HepG2 (cell line): ENCODE data around the gene TXNRD2. TPM values are rescaled to one million over a fixed set of nuclear protein-coding genes. Genes with fewer than 3 reads are reported as not detected.

Source experiments
- ATF7 ChIP-seq, 2 experiments: fragments of 450-650 bp in 1 of 2; sonication (generic) in 1 of 2; formaldehyde crosslinking in 1 of 2; IDR thresholded peaks; 2 replicates each; pipeline versions ENCODE4 v1.4.0 to v1.6.1; 2016 to 2020; ENCODE audit warnings: antibody characterized with exemption in 1 of 2, mild to moderate bottlenecking in 1 of 2, missing genetic modification reagents in 1 of 2
- FOXA3 ChIP-seq: IDR thresholded peaks from 2 replicates; pipeline ENCODE4 v1.6.1; 2016; ENCODE audit warnings: missing genetic modification reagents, missing compliant biosample characterization
- GABPA ChIP-seq, 2 experiments: IDR thresholded peaks; 2 replicates each; pipeline ENCODE4 v1.6.1; 2011 to 2016; ENCODE audit warnings: low read depth in 2 of 2, low read length in 1 of 2, missing biosample characterization in 1 of 2, missing genetic modification characterization in 1 of 2
- GLI4 ChIP-seq: sonication (generic); formaldehyde crosslinking; IDR thresholded peaks from 2 replicates; pipeline ENCODE4 v1.5.1; 2020; ENCODE audit warnings: missing genetic modification reagents, mild to moderate bottlenecking, moderate library complexity, borderline replicate concordance
- IKZF1 ChIP-seq: fragments of 450-650 bp; IDR thresholded peaks from 2 replicates; pipeline ENCODE4 v1.7.1; 2016
- MEIS2 ChIP-seq: sonication (generic); formaldehyde crosslinking; IDR thresholded peaks from 2 replicates; pipeline ENCODE4 v1.9.0; 2021; ENCODE audit warnings: mild to moderate bottlenecking, missing genetic modification reagents
- MTF2 ChIP-seq: sonication (generic); formaldehyde crosslinking; IDR thresholded peaks from 2 replicates; pipeline ENCODE4 v1.5.0; 2020; ENCODE audit warnings: missing genetic modification reagents, borderline replicate concordance
- NFIC ChIP-seq: IDR thresholded peaks from 2 replicates; pipeline ENCODE4 v1.6.1; 2012; ENCODE audit warnings: mild to moderate bottlenecking, low read length, inconsistent platforms
- PRPF4 ChIP-seq: fragments of 200-400 bp; formaldehyde crosslinking; IDR thresholded peaks from 2 replicates; pipeline ENCODE4 v1.6.1; 2016; ENCODE audit warnings: low read length, low read depth; ENCODE audit not compliant: poor library complexity, severe bottlenecking
- SOX6 ChIP-seq, 2 experiments: fragments of 450-650 bp in 1 of 2; sonication (generic) in 1 of 2; formaldehyde crosslinking in 1 of 2; IDR thresholded peaks; 2 replicates each; pipeline versions ENCODE4 v1.4.0 to v1.6.1; 2017 to 2020; ENCODE audit warnings: antibody characterized with exemption in 1 of 2, mild to moderate bottlenecking in 1 of 2, missing genetic modification reagents in 1 of 2
- TBL1XR1 ChIP-seq: fragments of 150-350 bp; IDR thresholded peaks from 2 replicates; pipeline ENCODE4 v1.6.1; 2014; ENCODE audit warnings: borderline replicate concordance, low read length; ENCODE audit not compliant: partially characterized antibody
- ZNF383 ChIP-seq: sonication (generic); formaldehyde crosslinking; IDR thresholded peaks from 2 replicates; pipeline ENCODE4 v1.4.0; 2020; ENCODE audit warnings: missing genetic modification reagents, mild to moderate bottlenecking, borderline replicate concordance
- ZNF446 ChIP-seq: sonication (generic); formaldehyde crosslinking; IDR thresholded peaks from 2 replicates; pipeline ENCODE4 v1.5.0; 2020; ENCODE audit warnings: mild to moderate bottlenecking, missing genetic modification reagents
- polyA plus RNA-seq, 8 experiments: library from polyadenylated mRNA; depleted of rRNA in 3 of 8; stranded (reverse) in 7 of 8; unstranded in 1 of 8; fragments of >200 nt; fragmentation: Illumina TruSeq in 4 of 8; extraction: Trizol in 4 of 8; gene quantifications; 2 replicates each; pipeline versions ENCODE4 v1.2.1 to v1.2.3, GENCODE V29; 2011 to 2016; ENCODE audit warnings: low read depth in 4 of 8, missing spikeins in 1 of 8, mixed read lengths in 1 of 8; ENCODE audit not compliant: insufficient read depth in 1 of 8
- total RNA-seq, 5 experiments: library from RNA; depleted of rRNA; stranded (reverse); fragments of >200 nt; fragmentation: Illumina TruSeq; extraction: Trizol; gene quantifications; 2 replicates each; pipeline ENCODE4 v1.2.3, GENCODE V29; 2016; ENCODE audit warnings: low read depth in 1 of 5
- TF ChIP-seq, protein P1 (sequence below): sonication (generic); formaldehyde crosslinking; IDR thresholded peaks from 2 replicates; pipeline ENCODE4 v1.4.0; 2020; ENCODE audit warnings: missing genetic modification reagents, mild to moderate bottlenecking, borderline replicate concordance
- TF ChIP-seq, protein P2 (sequence below): conservative IDR thresholded peaks from 2 replicates; pipeline ENCODE4 v1.6.1; 2018; ENCODE audit warnings: missing genetic modification reagents
- TF ChIP-seq, protein P3 (sequence below): IDR thresholded peaks from 2 replicates; pipeline ENCODE4 v1.6.1; 2018; ENCODE audit warnings: missing genetic modification reagents, mild to moderate bottlenecking, missing compliant biosample characterization
- TF ChIP-seq, protein P4 (sequence below): sonication (generic); formaldehyde crosslinking; IDR thresholded peaks from 2 replicates; pipeline ENCODE4 v1.5.0; 2020; ENCODE audit warnings: mild to moderate bottlenecking, missing genetic modification reagents

The TXNRD2 gene
- total and polyA plus RNA-seq, 2 of the 13 experiments (the other 11 are each of a cell fraction or from before 2014, with no cell fraction given) = 17.5 to 18.6 TPM

DNA sequence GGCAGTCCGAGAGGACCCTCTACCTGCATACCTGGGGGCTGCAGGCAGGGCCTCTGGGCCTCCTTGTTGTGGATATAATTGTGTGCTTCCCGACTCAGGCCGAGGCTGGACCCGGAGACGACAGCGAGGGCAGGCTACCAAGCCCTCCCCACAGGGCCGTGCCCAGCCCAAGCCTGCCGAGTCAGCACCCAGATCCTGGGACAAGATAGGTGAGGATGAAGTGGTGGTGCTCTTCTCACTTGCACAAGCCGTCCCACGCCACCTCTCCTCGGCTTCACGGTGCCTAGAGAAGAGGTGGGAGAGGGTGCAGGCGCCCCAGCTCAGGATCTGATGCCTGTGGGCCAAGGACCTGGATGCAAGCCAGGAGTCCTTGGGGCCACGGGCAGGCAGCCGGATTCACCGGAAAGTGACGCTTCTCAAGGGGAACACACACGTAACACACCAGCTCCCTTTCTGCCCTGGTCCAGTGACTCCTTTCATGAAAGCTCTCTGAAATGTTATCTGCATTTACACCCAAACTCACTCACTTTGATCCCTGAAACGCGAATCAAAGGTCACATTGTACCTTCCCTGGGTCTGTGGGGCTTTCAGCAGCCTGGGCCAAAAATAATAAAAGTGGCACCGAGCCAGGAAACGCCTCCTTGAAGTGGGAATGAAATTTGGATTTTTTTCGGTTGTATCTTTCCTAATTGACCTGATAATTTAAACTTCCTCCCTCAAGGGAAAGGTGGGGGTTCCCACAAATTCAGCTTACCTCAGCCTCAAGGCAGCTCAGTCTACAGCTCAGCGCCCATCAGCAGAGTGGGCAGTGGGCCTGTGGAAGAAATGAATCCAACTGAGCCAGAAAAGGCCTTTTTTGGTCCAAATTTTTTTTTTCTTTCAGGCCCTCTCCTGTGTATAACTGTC lies 85.9 kb downstream of the TXNRD2 start (continued):
- no peak; the same call in 1 of the 2 replicates for TF ChIP-seq GLI4 (CRISPR knock-in tag)
- TF ChIP-seq, protein P1, sequence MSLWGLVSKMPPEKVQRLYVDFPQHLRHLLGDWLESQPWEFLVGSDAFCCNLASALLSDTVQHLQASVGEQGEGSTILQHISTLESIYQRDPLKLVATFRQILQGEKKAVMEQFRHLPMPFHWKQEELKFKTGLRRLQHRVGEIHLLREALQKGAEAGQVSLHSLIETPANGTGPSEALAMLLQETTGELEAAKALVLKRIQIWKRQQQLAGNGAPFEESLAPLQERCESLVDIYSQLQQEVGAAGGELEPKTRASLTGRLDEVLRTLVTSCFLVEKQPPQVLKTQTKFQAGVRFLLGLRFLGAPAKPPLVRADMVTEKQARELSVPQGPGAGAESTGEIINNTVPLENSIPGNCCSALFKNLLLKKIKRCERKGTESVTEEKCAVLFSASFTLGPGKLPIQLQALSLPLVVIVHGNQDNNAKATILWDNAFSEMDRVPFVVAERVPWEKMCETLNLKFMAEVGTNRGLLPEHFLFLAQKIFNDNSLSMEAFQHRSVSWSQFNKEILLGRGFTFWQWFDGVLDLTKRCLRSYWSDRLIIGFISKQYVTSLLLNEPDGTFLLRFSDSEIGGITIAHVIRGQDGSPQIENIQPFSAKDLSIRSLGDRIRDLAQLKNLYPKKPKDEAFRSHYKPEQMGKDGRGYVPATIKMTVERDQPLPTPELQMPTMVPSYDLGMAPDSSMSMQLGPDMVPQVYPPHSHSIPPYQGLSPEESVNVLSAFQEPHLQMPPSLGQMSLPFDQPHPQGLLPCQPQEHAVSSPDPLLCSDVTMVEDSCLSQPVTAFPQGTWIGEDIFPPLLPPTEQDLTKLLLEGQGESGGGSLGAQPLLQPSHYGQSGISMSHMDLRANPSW (CRISPR knock-in tag) = peak; percentile 41; the same call in 1 of the 2 replicates
- TF ChIP-seq, protein P2, sequence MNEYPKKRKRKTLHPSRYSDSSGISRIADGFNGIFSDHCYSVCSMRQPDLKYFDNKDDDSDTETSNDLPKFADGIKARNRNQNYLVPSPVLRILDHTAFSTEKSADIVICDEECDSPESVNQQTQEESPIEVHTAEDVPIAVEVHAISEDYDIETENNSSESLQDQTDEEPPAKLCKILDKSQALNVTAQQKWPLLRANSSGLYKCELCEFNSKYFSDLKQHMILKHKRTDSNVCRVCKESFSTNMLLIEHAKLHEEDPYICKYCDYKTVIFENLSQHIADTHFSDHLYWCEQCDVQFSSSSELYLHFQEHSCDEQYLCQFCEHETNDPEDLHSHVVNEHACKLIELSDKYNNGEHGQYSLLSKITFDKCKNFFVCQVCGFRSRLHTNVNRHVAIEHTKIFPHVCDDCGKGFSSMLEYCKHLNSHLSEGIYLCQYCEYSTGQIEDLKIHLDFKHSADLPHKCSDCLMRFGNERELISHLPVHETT (CRISPR knock-in tag) = no peak
- TF ChIP-seq MEIS2 (CRISPR knock-in tag) = peak; percentile 41; the same call in 1 of the 2 replicates
- TF ChIP-seq NFIC = peak; percentile 71
- peak; percentile 42 for TF ChIP-seq GABPA (IDR thresholded peaks at IDR 0.05; ENCODE audit: low read depth, low read length)
- peak; percentile 76 for TF ChIP-seq GABPA (CRISPR knock-in tag; IDR thresholded peaks at IDR 0.05; ENCODE audit: low read depth)
- TF ChIP-seq ZNF446 (CRISPR knock-in tag) = 0 out of 2 replicates have a peak, but pooled peaks have one; percentile 36
- no peak for TF ChIP-seq MTF2 (CRISPR knock-in tag)
- TF ChIP-seq TBL1XR1 = no peak
- no peak for TF ChIP-seq SOX6 (IDR thresholded peaks at IDR 0.05)
- TF ChIP-seq SOX6 (CRISPR knock-in tag; IDR thresholded peaks at IDR 0.05) = peak; percentile 84
- no peak for TF ChIP-seq ZNF383 (CRISPR knock-in tag)
- TF ChIP-seq FOXA3 (CRISPR knock-in tag) = 0 out of 2 replicates have a peak, but pooled peaks have one; percentile 17
- no peak for TF ChIP-seq IKZF1
- TF ChIP-seq, protein P3, sequence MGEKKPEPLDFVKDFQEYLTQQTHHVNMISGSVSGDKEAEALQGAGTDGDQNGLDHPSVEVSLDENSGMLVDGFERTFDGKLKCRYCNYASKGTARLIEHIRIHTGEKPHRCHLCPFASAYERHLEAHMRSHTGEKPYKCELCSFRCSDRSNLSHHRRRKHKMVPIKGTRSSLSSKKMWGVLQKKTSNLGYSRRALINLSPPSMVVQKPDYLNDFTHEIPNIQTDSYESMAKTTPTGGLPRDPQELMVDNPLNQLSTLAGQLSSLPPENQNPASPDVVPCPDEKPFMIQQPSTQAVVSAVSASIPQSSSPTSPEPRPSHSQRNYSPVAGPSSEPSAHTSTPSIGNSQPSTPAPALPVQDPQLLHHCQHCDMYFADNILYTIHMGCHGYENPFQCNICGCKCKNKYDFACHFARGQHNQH (CRISPR knock-in tag) = peak; percentile 15; the same call in 1 of the 2 replicates
- no peak for TF ChIP-seq PRPF4
- TF ChIP-seq, protein P4, sequence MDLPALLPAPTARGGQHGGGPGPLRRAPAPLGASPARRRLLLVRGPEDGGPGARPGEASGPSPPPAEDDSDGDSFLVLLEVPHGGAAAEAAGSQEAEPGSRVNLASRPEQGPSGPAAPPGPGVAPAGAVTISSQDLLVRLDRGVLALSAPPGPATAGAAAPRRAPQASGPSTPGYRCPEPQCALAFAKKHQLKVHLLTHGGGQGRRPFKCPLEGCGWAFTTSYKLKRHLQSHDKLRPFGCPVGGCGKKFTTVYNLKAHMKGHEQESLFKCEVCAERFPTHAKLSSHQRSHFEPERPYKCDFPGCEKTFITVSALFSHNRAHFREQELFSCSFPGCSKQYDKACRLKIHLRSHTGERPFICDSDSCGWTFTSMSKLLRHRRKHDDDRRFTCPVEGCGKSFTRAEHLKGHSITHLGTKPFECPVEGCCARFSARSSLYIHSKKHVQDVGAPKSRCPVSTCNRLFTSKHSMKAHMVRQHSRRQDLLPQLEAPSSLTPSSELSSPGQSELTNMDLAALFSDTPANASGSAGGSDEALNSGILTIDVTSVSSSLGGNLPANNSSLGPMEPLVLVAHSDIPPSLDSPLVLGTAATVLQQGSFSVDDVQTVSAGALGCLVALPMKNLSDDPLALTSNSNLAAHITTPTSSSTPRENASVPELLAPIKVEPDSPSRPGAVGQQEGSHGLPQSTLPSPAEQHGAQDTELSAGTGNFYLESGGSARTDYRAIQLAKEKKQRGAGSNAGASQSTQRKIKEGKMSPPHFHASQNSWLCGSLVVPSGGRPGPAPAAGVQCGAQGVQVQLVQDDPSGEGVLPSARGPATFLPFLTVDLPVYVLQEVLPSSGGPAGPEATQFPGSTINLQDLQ (CRISPR knock-in tag) = no peak
- TF ChIP-seq ATF7 (IDR thresholded peaks at IDR 0.05) = no peak
- no peak for TF ChIP-seq ATF7 (CRISPR knock-in tag; IDR thresholded peaks at IDR 0.05)
